Panc1 (cell line): ENCODE measurements around the gene PROM1. TPM values are rescaled to one million over a fixed set of nuclear protein-coding genes. Genes with fewer than 3 reads are reported as not detected.

Experiments
- ATAC-seq: fragments of 200-7000 bp; cut with Tn5 transposase; 2 replicates; pipeline ENCODE4 v1.9.1; 2020; ENCODE audit warnings: mild to moderate bottlenecking, moderate library complexity
- BruUV-seq: library from RNA; stranded (reverse); fragments of 400-500 nt; replicated peaks from 2 replicates; lab custom pipeline; 2021; lab: Mats Ljungman, UMichigan
- CTCF ChIA-PET: fragments of 300-600 bp; sonication (Branson Sonifier 250); formaldehyde crosslinking; loops from one replicate; lab custom pipeline; 2022; ENCODE audit warnings: antibody characterized with exemption; lab: Charles Lee
- POLR2A ChIA-PET: fragments of 300-600 bp; sonication (Branson Sonifier 250); formaldehyde crosslinking; loops from one replicate; lab custom pipeline; 2022; ENCODE audit warnings: antibody characterized with exemption; lab: Charles Lee
- DNase-seq: peaks from one replicate; pipeline ENCODE4 v3.0.0-alpha.2; 2010; ENCODE audit warnings: low read depth, low spot score
- H3K27ac ChIP-seq: 2 replicates; pipeline ENCODE4 v1.5.1; 2011; ENCODE audit warnings: mild to moderate bottlenecking, low read length, inconsistent platforms
- H3K27me3 ChIP-seq: fragments of 200-500 bp; sonication (Bioruptor generic); 2 replicates; pipeline ENCODE4 v1.6.0; 2014; ENCODE audit warnings: low read length, inconsistent platforms; ENCODE audit not compliant: control insufficient read depth, insufficient read depth
- H3K36me3 ChIP-seq: fragments of 200-500 bp; sonication (Bioruptor generic); 2 replicates; pipeline ENCODE4 v1.5.1; 2014; ENCODE audit warnings: inconsistent platforms, mild to moderate bottlenecking, low read length, moderate library complexity; ENCODE audit not compliant: control insufficient read depth, insufficient read depth
- H3K4me1 ChIP-seq: 2 replicates; pipeline ENCODE4 v1.5.1; 2011; ENCODE audit warnings: inconsistent platforms, mild to moderate bottlenecking, low read length, moderate library complexity; ENCODE audit not compliant: control insufficient read depth, insufficient read depth
- H3K4me3 ChIP-seq, 2 experiments: 2 replicates each; pipeline ENCODE4 v1.5.1; 2011 to 2012; ENCODE audit warnings: low read depth in 2 of 2, low read length in 2 of 2, mild to moderate bottlenecking in 2 of 2, inconsistent platforms in 1 of 2, moderate library complexity in 1 of 2
- H3K9me3 ChIP-seq: fragments of 200-500 bp; sonication (Bioruptor generic); 2 replicates; pipeline ENCODE4 v1.5.1; 2014; ENCODE audit warnings: low read depth, mild to moderate bottlenecking, inconsistent platforms, low read length, moderate library complexity; ENCODE audit not compliant: control insufficient read depth, insufficient read depth
- POLR2AphosphoS5 ChIP-seq: IDR thresholded peaks from 2 replicates; pipeline ENCODE4 v1.6.1; 2012; ENCODE audit warnings: mild to moderate bottlenecking, low read depth, low read length, moderate library complexity
- SIN3A ChIP-seq: IDR thresholded peaks from 2 replicates; pipeline ENCODE4 v1.6.1; 2012; ENCODE audit warnings: low read depth, mild to moderate bottlenecking, low read length, moderate library complexity, borderline replicate concordance; ENCODE audit not compliant: insufficient read depth
- TCF7L2 ChIP-seq: IDR thresholded peaks from 2 replicates; pipeline ENCODE4 v1.6.1; 2011; ENCODE audit warnings: mild to moderate bottlenecking, low read depth, low read length, inconsistent platforms
- in situ Hi-C: cut with HindIII; loops from 2 replicates; pipeline ENCODE4 v1.10.0; 2016; ENCODE audit warnings: low sequenced_read_pairs, low pct_unique_long_range_greater_than_20kb
- intact Hi-C: fragments of 100-400 bp; cut with micrococcal nuclease; formaldehyde crosslinking; loops from one replicate; pipeline ENCODE4 v1.10.0; 2022; ENCODE audit not compliant: unreplicated experiment
- total RNA-seq: library from RNA; stranded (reverse); gene quantifications from one replicate; pipeline ENCODE4 v1.2.1, GENCODE V29; 2021; ENCODE audit not compliant: unreplicated experiment
- TF ChIP-seq, protein P1 (sequence below), 2 experiments: IDR thresholded peaks; 2 replicates each; pipeline ENCODE4 v1.6.1; 2011 to 2012; ENCODE audit warnings: low read depth in 2 of 2, control low read depth in 1 of 2, low read length in 1 of 2, mild to moderate bottlenecking in 1 of 2, moderate library complexity in 1 of 2; ENCODE audit not compliant: insufficient read depth in 1 of 2
- TF ChIP-seq, protein P2 (sequence below): fragments of 450-650 bp; IDR thresholded peaks from 2 replicates; pipeline ENCODE4 v1.5.1; 2017; ENCODE audit warnings: mild to moderate bottlenecking

The PROM1 gene
- total RNA-seq, 1 experiment from 2014 or later = 0.18 TPM

DNA sequence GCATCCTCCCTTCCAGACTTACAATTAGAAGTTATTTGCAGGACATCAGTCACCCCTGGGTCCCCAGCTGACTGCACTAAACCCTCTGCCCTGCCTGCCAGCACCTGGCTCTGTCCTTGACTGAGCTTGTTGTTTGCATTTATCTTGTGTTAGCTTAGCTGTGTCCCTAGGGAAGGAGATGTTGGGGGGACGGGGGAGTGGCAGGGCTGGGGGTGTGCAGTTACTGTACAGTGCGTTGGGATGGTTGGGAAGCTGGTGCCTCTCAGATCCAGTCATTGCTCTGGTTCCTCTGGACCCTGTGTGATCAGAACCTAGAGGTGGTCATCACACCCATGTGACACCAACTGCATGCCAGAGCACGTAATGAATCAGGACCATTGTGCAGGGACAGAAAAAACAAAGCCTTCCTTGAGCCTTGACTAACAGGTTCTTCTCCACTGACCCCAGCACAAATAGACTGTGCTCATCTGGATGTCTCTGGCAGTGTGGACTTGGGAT lies 32.7 kb upstream of the PROM1 start:
- DNase-seq (no peak), ATAC-seq (no peak)
- in situ Hi-C loops (no loop called here), intact Hi-C loops (no loop called here)
- BruUV-seq = no TSS peak
- Histone ChIP-seq H3K9me3 (no peaks in the 10 kb centered on the region), H3K27ac (no peak overlapping the region), H3K27me3 (0 out of 2 replicates have a peak, but pooled peaks cover 2% of the 10 kb centered on the region), H3K36me3 (no peaks in the 10 kb centered on the region), H3K4me3 (no peak overlapping the region), H3K4me1 (no peaks in the 10 kb centered on the region)
- TF ChIP-seq TCF7L2 (no peak), SIN3A (no peak), POLR2AphosphoS5 (no peak)
- TF ChIP-seq, protein P1, sequence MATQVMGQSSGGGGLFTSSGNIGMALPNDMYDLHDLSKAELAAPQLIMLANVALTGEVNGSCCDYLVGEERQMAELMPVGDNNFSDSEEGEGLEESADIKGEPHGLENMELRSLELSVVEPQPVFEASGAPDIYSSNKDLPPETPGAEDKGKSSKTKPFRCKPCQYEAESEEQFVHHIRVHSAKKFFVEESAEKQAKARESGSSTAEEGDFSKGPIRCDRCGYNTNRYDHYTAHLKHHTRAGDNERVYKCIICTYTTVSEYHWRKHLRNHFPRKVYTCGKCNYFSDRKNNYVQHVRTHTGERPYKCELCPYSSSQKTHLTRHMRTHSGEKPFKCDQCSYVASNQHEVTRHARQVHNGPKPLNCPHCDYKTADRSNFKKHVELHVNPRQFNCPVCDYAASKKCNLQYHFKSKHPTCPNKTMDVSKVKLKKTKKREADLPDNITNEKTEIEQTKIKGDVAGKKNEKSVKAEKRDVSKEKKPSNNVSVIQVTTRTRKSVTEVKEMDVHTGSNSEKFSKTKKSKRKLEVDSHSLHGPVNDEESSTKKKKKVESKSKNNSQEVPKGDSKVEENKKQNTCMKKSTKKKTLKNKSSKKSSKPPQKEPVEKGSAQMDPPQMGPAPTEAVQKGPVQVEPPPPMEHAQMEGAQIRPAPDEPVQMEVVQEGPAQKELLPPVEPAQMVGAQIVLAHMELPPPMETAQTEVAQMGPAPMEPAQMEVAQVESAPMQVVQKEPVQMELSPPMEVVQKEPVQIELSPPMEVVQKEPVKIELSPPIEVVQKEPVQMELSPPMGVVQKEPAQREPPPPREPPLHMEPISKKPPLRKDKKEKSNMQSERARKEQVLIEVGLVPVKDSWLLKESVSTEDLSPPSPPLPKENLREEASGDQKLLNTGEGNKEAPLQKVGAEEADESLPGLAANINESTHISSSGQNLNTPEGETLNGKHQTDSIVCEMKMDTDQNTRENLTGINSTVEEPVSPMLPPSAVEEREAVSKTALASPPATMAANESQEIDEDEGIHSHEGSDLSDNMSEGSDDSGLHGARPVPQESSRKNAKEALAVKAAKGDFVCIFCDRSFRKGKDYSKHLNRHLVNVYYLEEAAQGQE (IDR thresholded peaks at IDR 0.05; ENCODE audit: insufficient read depth in 1 of 2, low read depth in 2 of 2, low read length in 1 of 2) = no peak
- TF ChIP-seq, protein P2, sequence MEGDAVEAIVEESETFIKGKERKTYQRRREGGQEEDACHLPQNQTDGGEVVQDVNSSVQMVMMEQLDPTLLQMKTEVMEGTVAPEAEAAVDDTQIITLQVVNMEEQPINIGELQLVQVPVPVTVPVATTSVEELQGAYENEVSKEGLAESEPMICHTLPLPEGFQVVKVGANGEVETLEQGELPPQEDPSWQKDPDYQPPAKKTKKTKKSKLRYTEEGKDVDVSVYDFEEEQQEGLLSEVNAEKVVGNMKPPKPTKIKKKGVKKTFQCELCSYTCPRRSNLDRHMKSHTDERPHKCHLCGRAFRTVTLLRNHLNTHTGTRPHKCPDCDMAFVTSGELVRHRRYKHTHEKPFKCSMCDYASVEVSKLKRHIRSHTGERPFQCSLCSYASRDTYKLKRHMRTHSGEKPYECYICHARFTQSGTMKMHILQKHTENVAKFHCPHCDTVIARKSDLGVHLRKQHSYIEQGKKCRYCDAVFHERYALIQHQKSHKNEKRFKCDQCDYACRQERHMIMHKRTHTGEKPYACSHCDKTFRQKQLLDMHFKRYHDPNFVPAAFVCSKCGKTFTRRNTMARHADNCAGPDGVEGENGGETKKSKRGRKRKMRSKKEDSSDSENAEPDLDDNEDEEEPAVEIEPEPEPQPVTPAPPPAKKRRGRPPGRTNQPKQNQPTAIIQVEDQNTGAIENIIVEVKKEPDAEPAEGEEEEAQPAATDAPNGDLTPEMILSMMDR = no peak
- POLR2A ChIA-PET = no interaction called here
- CTCF ChIA-PET = no interaction called here

DNA sequence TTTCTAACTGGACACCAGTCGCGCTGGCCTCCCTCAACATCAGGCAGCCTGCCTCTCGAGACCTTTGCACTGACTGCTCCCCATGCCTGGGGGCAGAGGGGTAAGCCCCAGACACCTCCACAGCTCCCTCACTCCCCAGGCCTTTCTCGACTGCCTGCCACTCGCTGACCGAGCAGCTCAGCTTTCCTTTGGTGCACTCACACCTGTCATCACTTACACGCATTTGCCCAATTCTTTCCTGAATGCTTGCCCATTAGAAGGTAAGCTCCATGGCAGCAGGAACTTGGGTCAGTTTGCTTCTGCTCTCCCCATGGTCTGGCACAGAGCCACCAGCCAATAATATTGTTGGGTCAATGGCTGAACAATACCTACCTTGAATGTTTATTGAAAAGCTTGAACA lies 32.2 kb upstream of the PROM1 start:
- ATAC-seq (no peak), DNase-seq (no peak)
- Histone ChIP-seq H3K36me3 (no peaks in the 10 kb centered on the region), H3K4me1 (no peaks in the 10 kb centered on the region), H3K4me3 (no peak overlapping the region), H3K27me3 (0 out of 2 replicates have a peak, but pooled peaks cover 2% of the 10 kb centered on the region), H3K27ac (no peak overlapping the region), H3K9me3 (no peaks in the 10 kb centered on the region)
- intact Hi-C loops = no loop called here
- in situ Hi-C loops = no loop called here
- TF ChIP-seq, protein P2 = no peak
- no peak for TF ChIP-seq SIN3A
- no TSS peak for BruUV-seq
- CTCF ChIA-PET = no interaction called here
- POLR2A ChIA-PET = no interaction called here
